SK-N-SH (cell line): Measurements from ENCODE around the gene ANK2. TPM values are rescaled to one million over a fixed set of nuclear protein-coding genes. Genes with fewer than 3 reads are reported as not detected.

Experiments
- CTCF ChIA-PET: fragments of 300-600, 350-600 bp; formaldehyde crosslinking; extraction: SDS; loops from one replicate; lab custom pipeline; 2021; lab: Yijun Ruan, JAX
- POLR2A ChIA-PET: fragments of 350-600 bp; sonication (Branson Sonifier 250); formaldehyde crosslinking; extraction: SDS; loops from one replicate; lab custom pipeline; 2020; ENCODE audit warnings: antibody characterized with exemption, inconsistent platforms; lab: Yijun Ruan, JAX
- DNase-seq: peaks from one replicate; pipeline ENCODE4 v3.0.0; 2012
- H2AFZ ChIP-seq: fragments of 200-600 bp; sonication (generic); 2 replicates; pipeline ENCODE4 v1.8.1; 2016; ENCODE audit warnings: antibody characterized with exemption, mild to moderate bottlenecking, low read depth
- H3F3A ChIP-seq: fragments of 200-600 bp; sonication (generic); replicated peaks from 2 replicates; pipeline ENCODE3; 2016; ENCODE audit warnings: antibody characterized with exemption, mild to moderate bottlenecking; ENCODE audit not compliant: insufficient read depth
- H3K27ac ChIP-seq, 2 experiments: fragments of 200-500 bp in 1 of 2; fragments of 200-600 bp in 1 of 2; sonication (Bioruptor generic) in 1 of 2; sonication (generic), shearing (Covaris generic) in 1 of 2; 2 replicates each; pipeline versions ENCODE4 v1.5.1 to v1.6.1; 2014 to 2016; ENCODE audit warnings: low read depth in 2 of 2, inconsistent platforms in 1 of 2, low read length in 1 of 2, mild to moderate bottlenecking in 1 of 2, mixed read lengths in 1 of 2
- H3K27me3 ChIP-seq: fragments of 200-600 bp; sonication (generic), shearing (Covaris generic); 2 replicates; pipeline ENCODE4 v1.6.1; 2016; ENCODE audit warnings: mixed run types; ENCODE audit not compliant: insufficient read depth
- H3K36me3 ChIP-seq, 2 experiments: fragments of 200-500 bp in 1 of 2; fragments of 200-600 bp in 1 of 2; sonication (Bioruptor generic) in 1 of 2; sonication (generic) in 1 of 2; replicated peaks in 1 of 2; 2 replicates each; pipeline versions ENCODE3 to v1.5.1; 2014 to 2016; ENCODE audit warnings: low read length in 1 of 2, mild to moderate bottlenecking in 1 of 2; ENCODE audit not compliant: insufficient read depth in 2 of 2, control insufficient read depth in 1 of 2
- H3K4me1 ChIP-seq, 2 experiments: fragments of 200-500 bp in 1 of 2; fragments of 200-600 bp in 1 of 2; sonication (Bioruptor generic) in 1 of 2; sonication (generic), shearing (Covaris generic) in 1 of 2; 2 replicates each; pipeline versions ENCODE4 v1.5.1 to v1.6.1; 2014 to 2016; ENCODE audit warnings: low read depth in 1 of 2, low read length in 1 of 2, mixed run types in 1 of 2; ENCODE audit not compliant: insufficient read depth in 2 of 2, control insufficient read depth in 1 of 2
- H3K4me2 ChIP-seq: fragments of 200-600 bp; sonication (generic), shearing (Covaris generic); 2 replicates; pipeline ENCODE4 v1.6.1; 2017; ENCODE audit warnings: mixed run types
- H3K4me3 ChIP-seq, 2 experiments: fragments of 200-500 bp in 1 of 2; fragments of 200-600 bp in 1 of 2; sonication (Bioruptor generic) in 1 of 2; sonication (generic), shearing (Covaris generic) in 1 of 2; 2 replicates each; pipeline versions ENCODE4 v1.5.1 to v1.8.1; 2014 to 2016; ENCODE audit warnings: low read depth in 2 of 2, inconsistent platforms in 1 of 2, low read length in 1 of 2, mild to moderate bottlenecking in 1 of 2, mixed read lengths in 1 of 2, moderate library complexity in 1 of 2
- H3K79me2 ChIP-seq: fragments of 200-600 bp; sonication (generic); 2 replicates; pipeline ENCODE4 v1.8.1; 2017; ENCODE audit warnings: mild to moderate bottlenecking; ENCODE audit not compliant: insufficient read depth
- H3K9ac ChIP-seq: fragments of 200-600 bp; sonication (generic); 2 replicates; pipeline ENCODE4 v1.6.1; 2017; ENCODE audit warnings: mixed run types
- H3K9me2 ChIP-seq: fragments of 200-600 bp; sonication (generic); 2 replicates; pipeline ENCODE4 v1.6.1; 2017; ENCODE audit warnings: mixed run types
- H3K9me3 ChIP-seq: fragments of 200-600 bp; sonication (generic); 2 replicates; pipeline ENCODE4 v1.6.1; 2017; ENCODE audit warnings: mixed run types, mild to moderate bottlenecking, moderate library complexity
- H4K20me1 ChIP-seq: fragments of 200-600 bp; sonication (generic); 2 replicates; pipeline ENCODE4 v1.6.1; 2017; ENCODE audit warnings: mild to moderate bottlenecking, mixed run types; ENCODE audit not compliant: insufficient read depth
- CHD2 ChIP-seq: fragments of 150-350 bp; IDR thresholded peaks from 2 replicates; pipeline ENCODE4 v1.6.1; 2018; ENCODE audit warnings: low read length; ENCODE audit not compliant: partially characterized antibody
- CTCF ChIP-seq: fragments of 200-600 bp; sonication (generic); IDR thresholded peaks from 2 replicates; pipeline ENCODE4 v1.6.1; 2017; ENCODE audit warnings: antibody characterized with exemption, mild to moderate bottlenecking, moderate library complexity
- ELF1 ChIP-seq: IDR thresholded peaks from 2 replicates; pipeline ENCODE4 v1.4.0; 2012
- FOSL2 ChIP-seq: IDR thresholded peaks from 2 replicates; pipeline ENCODE4 v1.4.0; 2012; ENCODE audit warnings: low read depth, mild to moderate bottlenecking, moderate library complexity, borderline replicate concordance
- FOXJ3 ChIP-seq: sonication (generic); formaldehyde crosslinking; IDR thresholded peaks from 2 replicates; pipeline ENCODE4 v1.5.1; 2020; ENCODE audit warnings: mild to moderate bottlenecking, missing genetic modification reagents
- GATA2 ChIP-seq: sonication (generic); formaldehyde crosslinking; IDR thresholded peaks from 2 replicates; pipeline ENCODE4 v1.5.0; 2020; ENCODE audit warnings: mild to moderate bottlenecking, missing genetic modification reagents
- IRF3 ChIP-seq: fragments of 150-350 bp; IDR thresholded peaks from 2 replicates; pipeline ENCODE4 v1.6.1; 2016; ENCODE audit warnings: mild to moderate bottlenecking, low read depth, low read length
- MAX ChIP-seq: IDR thresholded peaks from 2 replicates; pipeline ENCODE4 v1.4.0; 2012; ENCODE audit warnings: low read depth
- NFIC ChIP-seq: IDR thresholded peaks from 2 replicates; pipeline ENCODE4 v1.4.0; 2012; ENCODE audit warnings: borderline replicate concordance
- PBX3 ChIP-seq: IDR thresholded peaks from 2 replicates; pipeline ENCODE4; 2012
- REST ChIP-seq: IDR thresholded peaks from 2 replicates; pipeline ENCODE4 v1.6.1; 2012; ENCODE audit warnings: mild to moderate bottlenecking, low read depth, low read length, moderate library complexity
- SIN3A ChIP-seq: IDR thresholded peaks from 2 replicates; pipeline ENCODE4 v1.6.1; 2012; ENCODE audit warnings: low read depth, mild to moderate bottlenecking, low read length, moderate library complexity, borderline replicate concordance
- SMC3 ChIP-seq: IDR thresholded peaks from 2 replicates; pipeline ENCODE4 v1.6.1; 2012; ENCODE audit warnings: low read depth, low read length, improper control_type of control experiment
- TCF12 ChIP-seq: IDR thresholded peaks from 2 replicates; pipeline ENCODE4 v1.4.0; 2012
- USF1 ChIP-seq: IDR thresholded peaks from 2 replicates; pipeline ENCODE4 v1.4.0; 2012; ENCODE audit warnings: low read depth, borderline replicate concordance
- USF2 ChIP-seq: fragments of 150-350 bp; IDR thresholded peaks from 2 replicates; pipeline ENCODE4 v1.6.1; 2017; ENCODE audit warnings: antibody characterized with exemption, low read length, low read depth, borderline replicate concordance
- YY1 ChIP-seq: IDR thresholded peaks from 2 replicates; pipeline ENCODE4 v1.4.0; 2012; ENCODE audit warnings: low read depth, mild to moderate bottlenecking
- ZBTB33 ChIP-seq: IDR thresholded peaks from 2 replicates; pipeline ENCODE4 v1.4.0; 2012; ENCODE audit warnings: low read depth, borderline replicate concordance
- WGBS: methylation state at CpG from one replicate; pipeline ENCODE4 v1.1.6; 2017; ENCODE audit warnings: low lambda C conversion rate; 5-methylcytosine and 5-hydroxymethylcytosine counted together
- polyA plus RNA-seq, 3 experiments: library from polyadenylated mRNA; depleted of rRNA; stranded (reverse); fragments of >200 nt; gene quantifications; 2 replicates each; pipeline ENCODE4 v1.2.3, GENCODE V29; 2012

ANK2 gene
- polyA plus RNA-seq, 1 of the 3 experiments (the other 2 are of a cell fraction): 0.69 TPM

- TF ChIP-seq USF2: no peak
- no peak for TF ChIP-seq CHD2
- no peak for TF ChIP-seq FOXJ3 (CRISPR knock-in tag)
These were observed 137.9 kb downstream of the ANK2 start (continued) for GRCh38 chr4:113187358-113187757.

GRCh38 chr4:113189546-113189945, 140.1 kb downstream of the ANK2 start:
- no peak overlapping the region for H2AFZ ChIP-seq
- no peak overlapping the region for H3K27ac ChIP-seq
- H3K4me3 ChIP-seq: no peak overlapping the region
- TF ChIP-seq USF2: no peak
- TF ChIP-seq SIN3A: no peak
- TF ChIP-seq REST: no peak
- TF ChIP-seq CTCF: no peak
- TF ChIP-seq NFIC: no peak
- no peak for TF ChIP-seq FOSL2
- no peak for TF ChIP-seq YY1
- TF ChIP-seq TCF12: no peak
- no peak for TF ChIP-seq USF1
- TF ChIP-seq ELF1: no peak
- TF ChIP-seq IRF3: no peak
- TF ChIP-seq CHD2: no peak
- no peak for TF ChIP-seq PBX3
- no peak for TF ChIP-seq GATA2 (CRISPR knock-in tag)
- TF ChIP-seq MAX: no peak
- TF ChIP-seq SMC3: no peak
- TF ChIP-seq ZBTB33: no peak
- H3K36me3 ChIP-seq: no peaks in the 10 kb centered on the region
- ChIA-PET POLR2A (no interaction called here), CTCF (no interaction called here)
- no peaks in the 10 kb centered on the region for H3K9me2 ChIP-seq
- H3K9me3 ChIP-seq: no peaks in the 10 kb centered on the region
- DNase-seq: no peak
- H3K4me2 ChIP-seq: no peak overlapping the region
- H3K4me1 ChIP-seq: no peaks in the 10 kb centered on the region
- H3K27me3 ChIP-seq: no peaks in the 10 kb centered on the region
- WGBS: 76% methylated on average over 4 of the region's 4 CpGs
- H3F3A ChIP-seq: no peaks in the 10 kb centered on the region
- no peaks in the 10 kb centered on the region for H4K20me1 ChIP-seq
- H3K9ac ChIP-seq: no peak overlapping the region
- H3K79me2 ChIP-seq: no peaks in the 10 kb centered on the region
